GM11168 (cell line): ENCODE data around the gene AQP12B.

Experiments
- in situ Hi-C: fragments of 300-500 bp; cut with MboI; formaldehyde crosslinking; loops from one replicate; pipeline ENCODE4 v1.12.0; 2022; ENCODE audit warnings: low sequenced_read_pairs; ENCODE audit not compliant: unreplicated experiment

Gene AQP12B

GRCh38 chr2:240650254-240650965, 32.3 kb downstream of the AQP12B start:
- in situ Hi-C loops, result no loop called here

- in situ Hi-C loops, result no loop called here
These were observed 33.4 kb downstream of the AQP12B start for GRCh38 chr2:240649331-240649730.

GRCh38 chr2:240648650-240649275, 33.9 kb downstream of the AQP12B start:
- in situ Hi-C loops, result no loop called here

GRCh38 chr2:240648155-240648649, 34.5 kb downstream of the AQP12B start:
- in situ Hi-C loops, result no loop called here

- in situ Hi-C loops, result no loop called here
These were observed 35.1 kb downstream of the AQP12B start for GRCh38 chr2:240647503-240648154.

- in situ Hi-C loops, result no loop called here
These were observed 35.7 kb downstream of the AQP12B start for GRCh38 chr2:240646900-240647502.

GRCh38 chr2:240646176-240646899, 36.3 kb downstream of the AQP12B start:
- in situ Hi-C loops, result no loop called here

GRCh38 chr2:240645801-240646175, 36.9 kb downstream of the AQP12B start:
- in situ Hi-C loops, result no loop called here

GRCh38 chr2:240645346-240645745, 37.3 kb downstream of the AQP12B start:
- in situ Hi-C loops, result no loop called here

GRCh38 chr2:240644859-240645301, 37.8 kb downstream of the AQP12B start:
- in situ Hi-C loops, result no loop called here

- in situ Hi-C loops, result no loop called here
These were observed 38.5 kb downstream of the AQP12B start for GRCh38 chr2:240644171-240644651.

- in situ Hi-C loops, result no loop called here
These were observed 38.9 kb downstream of the AQP12B start for GRCh38 chr2:240643811-240644150.

- in situ Hi-C loops, result no loop called here
These were observed 39.4 kb downstream of the AQP12B start for GRCh38 chr2:240643093-240643810.

GRCh38 chr2:240642806-240643092, 39.9 kb downstream of the AQP12B start:
- in situ Hi-C loops, result no loop called here

GRCh38 chr2:240642061-240642805, 40.5 kb downstream of the AQP12B start:
- in situ Hi-C loops, result no loop called here

- in situ Hi-C loops, result no loop called here
These were observed 41.7 kb downstream of the AQP12B start for GRCh38 chr2:240640939-240641338.

- in situ Hi-C loops, result no loop called here
These were observed 43.1 kb downstream of the AQP12B start for GRCh38 chr2:240639566-240639965.

GRCh38 chr2:240638512-240639160, 44.0 kb downstream of the AQP12B start:
- in situ Hi-C loops, result no loop called here

GRCh38 chr2:240637901-240638345, 44.8 kb downstream of the AQP12B start:
- in situ Hi-C loops, result no loop called here
